WERI-Rb-1 (cell line): ENCODE results near the gene AEBP1.

ENCODE experiments used
- DNase-seq: peaks from one replicate; pipeline ENCODE4 v3.0.0-alpha.2; 2020
- H3K27ac ChIP-seq: fragments of 250-450 bp; sonication (Bioruptor Pico); 2 replicates; pipeline ENCODE4 v1.5.1; 2020; ENCODE audit warnings: mild to moderate bottlenecking, moderate library complexity
- H3K27me3 ChIP-seq: fragments of 250-450 bp; sonication (Bioruptor Pico); 2 replicates; pipeline ENCODE4 v1.5.1; 2021; ENCODE audit warnings: mild to moderate bottlenecking, low read depth, moderate library complexity; ENCODE audit not compliant: insufficient read depth, severe bottlenecking
- H3K36me3 ChIP-seq: fragments of 250-450 bp; sonication (Bioruptor Pico); 2 replicates; pipeline ENCODE4 v1.5.1; 2020; ENCODE audit warnings: mild to moderate bottlenecking, moderate library complexity
- H3K4me3 ChIP-seq: 2 replicates; pipeline ENCODE4 v1.5.1; 2011; ENCODE audit warnings: low read depth, mild to moderate bottlenecking, control low read depth, low read length
- H3K9me3 ChIP-seq: fragments of 250-450 bp; sonication (Bioruptor Pico); 2 replicates; pipeline ENCODE4 v1.5.1; 2021; ENCODE audit warnings: mild to moderate bottlenecking, moderate library complexity; ENCODE audit not compliant: severe bottlenecking
- TF ChIP-seq, protein P1 (sequence below): IDR thresholded peaks from 2 replicates; pipeline ENCODE4 v1.5.1; 2011; ENCODE audit warnings: low read depth, mild to moderate bottlenecking, control low read depth, inconsistent platforms, low read length

AEBP1 gene

DNA sequence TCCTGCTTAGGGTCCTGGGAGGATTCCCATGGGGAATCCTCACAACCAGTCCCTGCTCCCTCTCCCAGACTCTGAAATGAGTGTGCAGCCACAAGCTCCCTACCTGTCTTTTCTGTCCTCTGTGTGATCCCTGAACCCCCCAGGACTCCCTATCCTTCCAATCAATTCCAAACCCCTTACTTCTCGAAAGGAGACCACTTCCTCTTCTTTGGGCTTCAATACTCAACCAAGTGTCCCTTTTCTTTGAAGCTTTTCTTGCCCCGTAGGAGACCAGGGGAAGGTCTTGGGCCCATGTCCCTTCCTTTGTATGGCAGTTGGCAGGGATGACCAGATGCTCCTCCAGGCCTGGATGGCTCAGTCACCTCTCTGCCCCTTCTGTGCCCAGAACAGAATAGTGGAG is 1.7 kb downstream of the AEBP1 start:
- no peak for DNase-seq
- no peak overlapping the region for H3K27ac ChIP-seq
- H3K36me3 ChIP-seq, result peaks cover 34% of the 10 kb centered on the region
- H3K4me3 ChIP-seq, result no peak overlapping the region
- TF ChIP-seq, protein P1, sequence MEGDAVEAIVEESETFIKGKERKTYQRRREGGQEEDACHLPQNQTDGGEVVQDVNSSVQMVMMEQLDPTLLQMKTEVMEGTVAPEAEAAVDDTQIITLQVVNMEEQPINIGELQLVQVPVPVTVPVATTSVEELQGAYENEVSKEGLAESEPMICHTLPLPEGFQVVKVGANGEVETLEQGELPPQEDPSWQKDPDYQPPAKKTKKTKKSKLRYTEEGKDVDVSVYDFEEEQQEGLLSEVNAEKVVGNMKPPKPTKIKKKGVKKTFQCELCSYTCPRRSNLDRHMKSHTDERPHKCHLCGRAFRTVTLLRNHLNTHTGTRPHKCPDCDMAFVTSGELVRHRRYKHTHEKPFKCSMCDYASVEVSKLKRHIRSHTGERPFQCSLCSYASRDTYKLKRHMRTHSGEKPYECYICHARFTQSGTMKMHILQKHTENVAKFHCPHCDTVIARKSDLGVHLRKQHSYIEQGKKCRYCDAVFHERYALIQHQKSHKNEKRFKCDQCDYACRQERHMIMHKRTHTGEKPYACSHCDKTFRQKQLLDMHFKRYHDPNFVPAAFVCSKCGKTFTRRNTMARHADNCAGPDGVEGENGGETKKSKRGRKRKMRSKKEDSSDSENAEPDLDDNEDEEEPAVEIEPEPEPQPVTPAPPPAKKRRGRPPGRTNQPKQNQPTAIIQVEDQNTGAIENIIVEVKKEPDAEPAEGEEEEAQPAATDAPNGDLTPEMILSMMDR, result no peak
- H3K27me3 ChIP-seq, result no peaks in the 10 kb centered on the region
- no peaks in the 10 kb centered on the region for H3K9me3 ChIP-seq

DNA sequence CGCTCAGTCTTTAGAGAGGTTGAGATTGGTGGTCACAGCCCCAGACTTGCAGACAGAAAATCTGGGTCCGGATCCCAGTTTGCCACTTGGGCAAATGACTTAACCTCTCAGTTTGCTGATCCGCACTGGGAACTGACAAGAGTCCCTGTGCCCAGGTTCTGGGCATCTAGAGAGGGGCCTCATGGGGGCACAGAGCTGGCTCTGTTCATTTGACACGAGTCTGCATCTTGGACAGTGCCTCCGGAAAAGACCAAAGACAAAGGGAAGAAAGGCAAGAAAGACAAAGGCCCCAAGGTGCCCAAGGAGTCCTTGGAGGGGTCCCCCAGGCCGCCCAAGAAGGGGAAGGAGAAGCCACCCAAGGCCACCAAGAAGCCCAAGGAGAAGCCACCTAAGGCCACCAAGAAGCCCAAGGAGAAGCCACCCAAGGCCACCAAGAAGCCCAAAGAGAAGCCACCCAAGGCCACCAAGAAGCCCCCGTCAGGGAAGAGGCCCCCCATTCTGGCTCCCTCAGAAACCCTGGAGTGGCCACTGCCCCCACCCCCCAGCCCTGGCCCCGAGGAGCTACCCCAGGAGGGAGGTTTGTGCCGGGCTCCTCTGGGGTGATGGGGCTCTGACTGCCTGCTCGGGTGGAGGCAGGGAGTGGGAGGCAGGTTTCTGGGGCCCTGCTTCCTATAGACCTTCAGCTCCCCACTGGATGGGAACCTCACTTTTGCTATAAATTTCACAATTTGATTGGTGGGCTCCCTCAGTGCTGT is 2.3 kb downstream of the AEBP1 start:
- Histone ChIP-seq H3K9me3 (no peaks in the 10 kb centered on the region), H3K27ac (no peak overlapping the region), H3K36me3 (peaks cover 39% of the 10 kb centered on the region), H3K27me3 (no peaks in the 10 kb centered on the region), H3K4me3 (no peak overlapping the region)
- no peak for DNase-seq
- TF ChIP-seq, protein P1, result no peak

DNA sequence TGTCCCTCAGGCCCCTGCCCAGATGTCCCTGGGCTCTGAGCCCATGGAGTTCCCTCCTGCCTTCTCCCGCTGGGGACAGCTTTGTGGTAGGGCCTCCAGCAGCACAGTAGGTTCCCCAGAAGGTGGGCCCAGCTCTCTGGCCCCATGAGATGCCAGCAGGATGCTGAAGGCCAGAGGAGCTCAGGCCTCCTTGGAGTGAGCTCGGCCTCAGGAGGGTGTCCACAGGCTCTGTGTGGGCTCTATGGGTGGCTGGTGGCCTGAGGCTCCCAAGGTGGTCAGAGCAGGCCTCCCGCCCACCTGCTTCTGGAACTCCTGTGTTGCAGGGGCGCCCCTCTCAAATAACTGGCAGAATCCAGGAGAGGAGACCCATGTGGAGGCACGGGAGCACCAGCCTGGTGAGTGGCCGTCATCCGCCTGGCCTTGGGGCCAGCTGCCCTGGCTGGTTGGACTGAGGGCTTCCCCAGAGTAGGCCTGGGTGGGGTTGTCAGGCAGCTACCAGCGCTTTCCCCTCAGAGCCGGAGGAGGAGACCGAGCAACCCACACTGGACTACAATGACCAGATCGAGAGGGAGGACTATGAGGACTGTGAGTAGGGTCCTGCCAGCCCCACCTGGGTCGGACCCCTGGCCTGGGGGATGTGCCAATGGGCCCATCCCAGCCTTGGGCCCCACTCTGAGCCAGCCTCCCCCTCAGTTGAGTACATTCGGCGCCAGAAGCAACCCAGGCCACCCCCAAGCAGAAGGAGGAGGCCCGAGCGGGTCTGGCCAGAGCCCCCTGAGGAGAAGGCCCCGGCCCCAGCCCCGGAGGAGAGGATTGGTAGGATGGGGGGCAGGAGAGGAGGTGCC is 3.2 kb downstream of the AEBP1 start:
- Histone ChIP-seq H3K9me3 (no peaks in the 10 kb centered on the region), H3K36me3 (peaks cover 46% of the 10 kb centered on the region), H3K4me3 (no peak overlapping the region), H3K27me3 (no peaks in the 10 kb centered on the region), H3K27ac (no peak overlapping the region)
- TF ChIP-seq, protein P1, result no peak
- DNase-seq, result no peak

DNA sequence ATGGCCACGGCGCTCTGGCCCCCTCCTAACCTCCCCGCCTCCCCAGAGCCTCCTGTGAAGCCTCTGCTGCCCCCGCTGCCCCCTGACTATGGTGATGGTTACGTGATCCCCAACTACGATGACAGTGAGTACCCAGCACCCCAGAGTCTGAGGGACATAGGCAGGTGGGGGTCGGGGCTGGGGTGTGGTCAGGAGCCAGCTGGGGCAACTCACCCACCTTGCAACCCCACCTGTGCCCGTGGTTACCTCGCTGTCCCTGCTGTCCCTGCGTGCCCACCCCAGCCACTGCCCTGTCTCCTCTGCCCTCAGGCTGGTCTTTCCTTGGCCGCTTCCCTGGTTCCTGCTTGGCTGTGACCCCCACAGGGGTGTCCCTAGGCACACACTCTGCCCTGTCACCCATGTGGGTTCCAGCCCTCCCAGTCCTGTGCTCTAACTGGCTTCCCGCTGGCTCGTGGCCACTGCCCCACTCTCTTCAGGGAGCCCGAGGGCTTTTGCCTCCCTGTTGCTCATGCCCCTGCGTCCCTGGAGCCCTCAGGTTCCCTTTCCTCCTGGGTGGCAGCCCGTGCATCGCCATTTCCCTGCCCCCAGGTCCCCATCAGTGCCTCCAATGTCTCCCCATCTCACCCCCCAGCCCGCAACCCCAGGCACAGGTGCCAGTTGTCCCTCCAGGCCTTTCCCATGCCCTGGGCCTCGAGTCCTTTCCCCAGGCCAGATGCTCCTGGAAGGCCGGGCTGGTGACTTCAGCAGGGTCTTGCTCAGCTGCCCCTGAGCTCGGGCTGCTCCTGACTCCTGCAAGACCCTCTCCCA is 4.0 kb downstream of the AEBP1 start:
- no peaks in the 10 kb centered on the region for H3K9me3 ChIP-seq

More for the DNA sequence above, 4.0 kb downstream of the AEBP1 start:
- H3K27ac ChIP-seq, result no peak overlapping the region
- no peak overlapping the region for H3K4me3 ChIP-seq
- H3K36me3 ChIP-seq, result peaks cover 54% of the 10 kb centered on the region
- TF ChIP-seq, protein P1, result no peak
- no peak for DNase-seq
- no peaks in the 10 kb centered on the region for H3K27me3 ChIP-seq
